Hippocampal formation (tissue), 2 donors: Measurements from ENCODE around the gene PCGF1.
"Not testable (repeated sequence)": the region's sequence is repeated elsewhere in the genome, so short reads cannot be mapped to it uniquely, and the experiment has no call there.

Experiments
- DNase-seq, 2 donors: peaks; one replicate each; lab custom pipeline; 2025; lab: John Stamatoyannopoulos, UW

Gene PCGF1

DNA sequence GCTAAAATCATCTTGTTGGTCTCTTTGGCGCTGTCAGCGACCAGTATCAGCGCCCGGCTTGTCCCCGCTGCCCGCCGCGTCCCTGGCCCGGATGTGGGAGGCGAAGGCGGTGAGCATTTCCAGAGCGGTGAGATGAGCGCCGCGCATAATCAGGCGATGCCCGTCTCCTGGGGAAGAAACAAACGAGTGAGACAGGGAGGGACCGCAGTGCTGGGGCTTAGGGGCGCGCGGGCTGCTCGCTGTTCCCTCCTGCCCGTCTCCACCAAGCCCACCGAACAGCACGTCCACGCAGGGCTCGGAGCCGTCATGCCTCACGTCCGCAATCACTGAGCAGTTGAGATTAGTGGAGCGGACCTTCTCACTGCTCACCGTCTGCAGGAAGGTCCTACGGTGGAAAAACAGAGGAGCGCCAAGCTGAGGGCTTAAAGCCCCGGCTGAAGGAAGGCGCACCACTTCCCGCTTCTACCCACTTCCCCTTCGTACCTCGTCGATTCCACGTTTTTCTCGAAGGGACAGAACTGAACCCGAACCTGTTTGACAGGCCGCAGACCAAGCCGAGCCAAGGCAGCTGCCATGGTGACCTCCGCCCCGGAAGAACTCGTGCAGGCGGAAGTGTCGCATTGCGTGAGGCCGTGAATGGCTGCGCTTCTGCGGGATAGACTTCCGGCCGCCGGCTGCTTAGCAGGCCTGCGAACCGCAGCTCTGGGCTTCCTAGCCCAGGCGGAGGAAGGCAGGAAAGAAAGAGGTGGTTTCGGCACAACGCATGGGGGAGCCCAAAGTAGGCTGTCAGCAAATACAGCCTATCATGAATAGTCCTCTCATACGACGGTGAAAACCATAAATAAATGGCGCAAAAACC lies 35.2 kb downstream of the PCGF1 start, which contains the start of gene MRPL53:
MRPL53 (minus strand) TSS at position 595 of the 859 bp plus-strand sequence; CDS start at position 575, 20 bp downstream.
- peak; percentile 85 to 90 for DNase-seq

DNA sequence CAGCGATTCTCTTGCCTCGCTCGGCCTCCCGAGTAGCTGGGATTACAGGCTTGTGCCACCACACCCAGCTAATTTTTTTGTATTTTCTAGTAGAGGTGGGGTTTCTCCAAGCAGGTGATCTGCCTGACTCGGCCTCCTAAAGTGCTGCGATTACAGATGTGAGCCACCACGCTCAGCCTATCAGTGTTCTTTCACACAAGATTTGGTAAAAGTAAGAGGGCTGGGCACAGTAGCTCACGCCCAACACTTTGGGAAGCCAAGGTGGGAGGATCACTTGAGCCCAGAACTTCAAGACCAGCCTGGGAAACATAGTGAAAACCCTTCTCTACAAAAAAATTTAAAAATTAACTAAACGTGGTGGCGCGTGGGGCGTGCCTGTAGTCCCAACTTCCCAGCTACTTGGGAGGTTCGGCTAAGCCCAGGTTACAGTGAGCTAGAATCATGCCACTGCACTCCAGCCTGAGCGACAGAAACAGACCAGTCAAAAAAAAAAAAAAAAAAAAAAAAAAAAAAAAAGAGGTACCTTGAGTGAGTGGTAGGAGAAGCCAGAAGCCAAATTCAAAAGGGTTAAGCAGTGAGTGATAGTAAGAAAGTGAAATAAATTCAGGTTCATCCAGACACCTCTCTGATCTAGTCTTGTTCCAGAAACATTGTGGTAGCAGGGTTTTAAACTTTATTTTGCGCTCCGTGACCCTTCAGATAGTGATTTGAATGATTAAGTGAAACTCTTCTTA lies 36.0 kb downstream of the PCGF1 start:
- DNase-seq = no peak

DNA sequence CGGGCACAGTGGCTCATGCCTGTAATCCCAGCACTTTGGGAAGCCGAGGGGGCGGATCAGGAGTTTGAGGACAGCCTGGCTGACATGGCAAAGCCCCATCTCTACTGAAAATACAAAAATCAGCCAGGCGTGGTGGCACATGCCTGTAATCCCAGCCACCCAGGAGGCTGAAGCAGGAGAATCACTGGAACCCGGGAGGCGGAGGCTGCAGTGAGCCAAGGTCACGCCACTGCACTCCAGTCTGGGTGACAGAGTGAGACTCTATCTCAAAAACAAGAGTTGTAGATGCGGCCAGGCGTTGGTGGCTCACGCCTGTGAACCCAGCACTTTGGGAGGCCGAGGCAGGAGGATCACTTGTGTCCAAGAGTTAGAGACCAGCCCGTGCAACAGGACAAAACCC lies 36.8 kb downstream of the PCGF1 start:
- not testable (repeated sequence) for DNase-seq

DNA sequence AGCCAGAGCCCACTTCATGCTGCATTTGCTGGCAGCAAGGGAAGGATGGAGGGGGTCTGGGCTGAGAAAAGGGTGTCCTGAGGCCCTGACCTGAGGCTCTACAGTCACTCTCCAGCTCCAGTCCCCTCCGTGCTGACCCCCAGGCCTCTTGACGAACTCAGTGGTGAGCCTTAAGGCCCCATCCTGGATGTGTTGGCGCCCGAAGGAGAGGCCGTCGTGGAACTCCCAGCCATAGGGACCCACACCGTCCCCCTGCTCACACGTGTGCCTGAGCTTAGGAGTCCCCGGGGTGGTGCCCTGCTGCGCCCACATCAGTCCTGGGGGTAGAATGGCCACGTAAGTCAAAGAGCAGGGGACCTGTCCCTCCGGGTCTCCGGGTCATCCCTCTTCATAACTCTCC lies 43.1 kb downstream of the PCGF1 start:
- DNase-seq = no peak

DNA sequence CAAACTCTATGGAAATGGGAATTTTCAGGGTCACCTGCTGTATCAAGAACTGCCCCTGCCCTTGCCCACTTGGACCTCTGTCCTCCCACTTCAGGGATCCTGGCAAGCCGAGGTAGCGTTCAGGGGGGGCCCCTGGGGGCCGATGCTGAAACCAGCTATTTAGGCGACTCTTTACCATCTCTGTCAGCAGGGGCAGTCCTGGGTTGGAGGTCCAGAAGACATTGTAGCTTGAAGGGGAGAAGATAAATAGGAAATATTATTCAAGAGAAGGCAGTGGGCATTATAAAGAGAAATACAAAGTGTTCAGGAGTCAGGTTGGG lies 44.7 kb downstream of the PCGF1 start:
- DNase-seq = no peak

DNA sequence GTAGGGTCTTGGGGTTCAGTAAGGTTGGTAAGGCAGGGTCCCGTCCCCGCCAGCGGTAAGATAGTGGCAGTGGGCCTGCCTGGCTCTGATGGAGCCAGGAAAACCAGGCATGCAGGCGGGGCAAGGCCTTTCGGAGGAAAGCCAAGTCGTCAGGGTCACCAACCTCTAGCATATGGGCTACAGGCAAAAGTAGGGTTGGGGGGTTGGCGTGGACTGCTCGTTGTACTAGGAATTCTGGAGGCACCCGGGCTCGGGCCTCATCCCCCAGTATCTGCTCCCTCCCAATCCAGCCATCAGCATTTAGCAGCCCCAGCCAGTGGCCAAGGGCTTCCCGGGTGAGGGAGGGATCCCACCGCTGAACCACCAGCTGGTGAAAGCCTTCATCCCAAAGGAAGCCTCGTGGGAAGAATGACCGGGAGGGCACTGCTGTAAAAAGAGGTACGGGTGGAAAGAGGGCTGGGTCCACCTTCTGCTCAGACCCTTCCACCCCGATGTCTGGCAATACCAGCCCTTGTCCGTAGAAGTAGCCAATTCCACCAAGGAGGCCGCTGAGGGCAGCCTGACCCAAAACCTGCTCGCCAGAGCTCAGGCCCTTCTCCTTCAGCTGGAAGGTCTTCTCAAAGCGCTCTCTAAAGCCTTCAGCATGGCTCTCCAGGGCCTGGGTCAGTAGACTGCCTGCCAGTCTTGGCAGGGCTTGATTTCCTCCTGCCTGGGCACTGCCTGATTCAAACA lies 45.3 kb downstream of the PCGF1 start:
- DNase-seq = no peak

DNA sequence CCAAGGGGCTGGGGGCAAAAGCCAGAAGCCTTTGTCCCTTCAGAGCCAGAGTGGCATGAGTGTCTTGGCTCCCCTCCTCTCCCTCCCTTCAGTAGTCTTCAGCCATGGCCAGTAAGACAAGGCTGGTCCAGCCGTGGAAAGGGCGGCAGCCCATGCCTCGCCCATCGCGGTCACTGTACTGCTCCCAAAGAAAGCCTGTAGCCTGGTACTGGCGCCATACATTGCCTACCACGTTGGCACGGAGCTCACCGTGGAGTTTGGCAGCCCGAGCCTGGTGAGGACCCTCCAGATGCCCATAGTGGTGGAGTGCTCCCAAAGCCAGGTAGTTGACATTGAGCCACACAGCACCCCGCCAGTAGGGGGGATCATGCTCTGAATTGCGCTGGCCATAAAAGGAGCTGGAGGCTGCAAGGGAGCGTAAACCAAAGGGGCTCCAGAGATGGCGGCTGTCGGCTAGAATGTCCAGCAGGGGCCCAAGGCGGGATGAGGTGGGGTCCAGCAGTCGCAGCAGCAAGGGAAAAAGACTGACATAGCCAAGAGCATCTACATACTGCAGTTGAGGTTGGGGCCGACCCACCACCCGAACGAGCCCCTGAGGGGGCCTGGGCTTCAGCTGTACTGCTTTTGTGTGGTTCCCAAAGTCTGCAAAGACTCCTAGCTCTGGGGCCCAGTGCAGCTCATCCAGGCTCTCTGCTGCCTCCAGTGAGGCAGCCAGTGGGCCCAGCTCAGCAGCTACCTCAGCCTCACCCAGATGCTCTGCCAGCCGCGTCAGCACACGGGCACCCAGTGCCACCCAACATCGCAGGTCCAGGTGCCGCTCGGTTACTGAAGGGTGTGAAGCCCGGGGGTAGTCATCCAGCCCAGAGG lies 46.1 kb downstream of the PCGF1 start:
- no peak for DNase-seq

DNA sequence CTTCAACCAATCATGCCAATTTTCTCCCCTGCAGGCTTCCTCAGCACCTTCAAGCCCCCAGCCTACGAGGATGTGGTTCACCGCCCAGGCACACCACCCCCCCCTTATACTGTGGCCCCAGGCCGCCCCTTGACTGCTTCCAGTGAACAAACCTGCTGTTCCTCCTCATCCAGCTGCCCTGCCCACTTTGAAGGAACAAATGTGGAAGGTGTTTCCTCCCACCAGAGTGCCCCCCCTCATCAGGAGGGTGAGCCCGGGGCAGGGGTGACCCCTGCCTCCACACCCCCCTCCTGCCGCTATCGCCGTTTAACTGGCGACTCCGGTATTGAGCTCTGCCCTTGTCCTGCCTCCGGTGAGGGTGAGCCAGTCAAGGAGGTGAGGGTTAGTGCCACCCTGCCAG lies 47.3 kb downstream of the PCGF1 start:
- DNase-seq = not testable (repeated sequence)

DNA sequence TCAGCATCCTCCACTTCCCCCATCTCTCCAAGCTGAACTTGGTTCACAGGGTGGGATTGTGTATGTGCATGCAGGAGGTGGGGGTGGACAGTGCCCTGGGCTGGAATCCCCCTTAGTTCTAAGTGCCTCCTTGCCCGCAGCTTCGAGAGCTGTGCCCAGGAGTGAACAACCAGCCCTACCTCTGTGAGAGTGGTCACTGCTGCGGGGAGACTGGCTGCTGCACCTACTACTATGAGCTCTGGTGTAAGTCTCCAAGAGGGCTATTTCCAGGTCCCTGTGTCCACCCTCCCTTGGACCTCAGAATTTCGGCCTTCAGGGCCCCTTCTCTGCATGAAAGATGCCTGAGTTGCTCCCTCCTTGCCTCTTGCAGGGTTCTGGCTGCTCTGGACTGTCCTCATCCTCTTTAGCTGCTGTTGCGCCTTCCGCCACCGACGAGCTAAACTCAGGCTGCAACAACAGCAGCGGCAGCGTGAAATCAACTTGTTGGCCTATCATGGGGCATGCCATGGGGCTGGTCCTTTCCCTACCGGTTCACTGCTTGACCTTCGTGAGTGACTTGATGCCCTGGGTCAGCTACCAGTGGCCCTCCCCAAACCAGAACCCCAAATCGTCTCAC lies 47.9 kb downstream of the PCGF1 start:
- DNase-seq = not testable (repeated sequence)

DNA sequence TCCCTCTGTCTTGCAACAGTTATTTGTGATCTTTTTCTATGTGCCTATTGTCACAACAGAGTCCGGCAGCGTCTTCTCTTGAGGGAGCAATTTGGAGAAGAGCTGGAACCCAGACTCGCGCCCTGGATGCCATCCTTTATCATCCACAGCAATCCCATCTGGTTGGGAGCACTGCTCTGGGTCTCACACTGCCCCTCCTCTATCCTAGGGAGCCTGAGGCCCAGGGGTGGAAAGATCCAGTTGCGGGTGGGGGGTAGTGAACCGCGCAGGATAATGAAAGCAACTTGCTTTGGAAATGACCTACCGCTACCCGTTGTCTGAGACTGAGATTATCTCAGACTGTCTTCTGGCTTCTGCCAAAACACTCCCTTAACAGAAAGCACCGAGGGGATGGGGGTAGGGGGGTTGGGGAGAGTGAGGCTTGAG lies 48.5 kb downstream of the PCGF1 start:
- DNase-seq = no peak

DNA sequence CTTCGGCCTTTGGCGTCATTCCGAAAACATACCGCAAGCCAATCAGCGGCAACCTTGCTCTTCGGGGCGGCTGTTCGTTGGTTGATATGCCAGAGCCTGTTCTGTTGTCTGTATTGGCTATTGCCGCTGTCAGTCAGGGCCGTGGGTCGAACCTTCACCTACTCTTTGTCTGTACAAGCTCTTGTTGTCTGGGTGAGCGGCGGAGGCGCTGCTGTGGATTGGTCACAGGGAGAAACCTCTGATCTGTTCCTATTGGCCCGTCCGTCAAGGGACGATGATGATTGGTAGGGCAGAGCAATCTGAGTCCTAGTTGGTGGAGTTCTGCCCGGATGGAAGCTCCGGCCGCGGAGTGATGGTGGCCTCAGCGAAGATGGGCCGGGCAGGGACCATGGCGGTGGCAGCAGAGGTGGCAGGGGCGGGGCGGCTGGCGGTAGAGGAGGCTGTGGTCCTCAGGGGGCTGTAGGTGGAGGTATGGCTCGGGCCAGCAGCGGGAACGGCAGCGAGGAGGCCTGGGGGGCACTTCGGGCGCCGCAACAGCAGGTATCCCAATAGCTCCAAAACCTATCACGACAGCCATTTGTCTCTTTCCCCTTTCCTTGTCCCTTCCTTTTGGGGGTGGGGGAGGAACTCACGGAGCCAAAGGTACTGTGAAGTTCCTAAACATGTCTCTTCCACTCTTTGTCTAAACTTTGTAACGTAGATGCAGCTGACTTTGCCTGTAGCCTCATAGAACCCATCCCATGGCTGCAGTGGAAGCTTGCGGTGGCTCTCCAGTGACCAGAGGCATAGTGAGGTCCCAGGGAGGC lies 49.2 kb downstream of the PCGF1 start, which contains the start of gene WBP1:
WBP1 (plus strand) TSS at position 307 of the 806 bp plus-strand sequence; CDS start at position 472, 165 bp downstream.
- peak; percentile 99 to 100 for DNase-seq

DNA sequence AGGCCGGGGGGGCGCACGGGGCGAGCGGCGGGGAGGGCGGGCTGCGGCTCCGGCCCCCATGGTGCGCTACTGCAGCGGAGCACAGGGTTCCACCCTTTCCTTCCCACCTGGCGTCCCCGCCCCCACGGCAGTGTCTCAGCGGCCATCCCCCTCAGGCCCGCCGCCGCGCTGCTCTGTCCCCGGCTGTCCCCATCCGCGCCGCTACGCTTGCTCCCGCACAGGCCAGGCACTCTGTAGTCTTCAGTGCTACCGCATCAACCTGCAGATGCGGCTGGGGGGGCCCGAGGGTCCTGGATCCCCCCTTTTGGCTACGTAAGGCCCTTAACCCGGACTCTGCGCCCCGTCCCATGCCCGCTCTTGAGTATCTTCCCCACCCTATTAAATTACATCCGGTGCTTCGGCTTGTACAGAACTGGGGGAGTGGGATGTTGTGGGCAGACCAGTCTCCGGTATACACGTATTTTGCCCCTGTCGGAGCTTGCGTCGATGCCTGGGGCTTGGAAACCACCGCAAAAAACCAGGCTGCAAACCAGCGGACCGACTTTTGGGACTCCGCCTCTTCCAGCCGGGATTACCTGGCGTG lies 49.9 kb downstream of the PCGF1 start:
- peak in 1 of 2 donors; percentile 61 for DNase-seq

DNA sequence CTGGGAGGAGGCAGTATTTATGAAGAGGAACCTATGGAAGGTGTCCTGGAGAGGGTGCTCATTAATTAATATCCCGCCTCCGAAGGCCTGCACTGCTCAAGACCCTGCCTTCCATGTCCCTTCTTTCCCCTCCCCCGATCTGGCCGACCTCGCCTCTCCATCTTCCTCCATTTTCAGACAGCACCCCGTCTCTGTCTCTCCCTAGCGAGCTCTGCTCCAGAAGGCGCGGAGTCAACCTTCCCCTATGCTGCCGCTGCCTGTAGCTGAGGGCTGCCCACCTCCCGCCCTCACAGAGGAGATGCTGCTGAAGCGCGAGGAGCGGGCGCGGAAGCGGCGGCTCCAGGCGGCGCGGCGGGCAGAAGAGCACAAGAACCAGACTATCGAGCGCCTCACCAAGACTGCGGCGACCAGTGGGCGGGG lies 50.4 kb downstream of the PCGF1 start:
- DNase-seq = peak in 1 of 2 donors; percentile 61
